ENCODE data around the gene MFN2.

DNA sequence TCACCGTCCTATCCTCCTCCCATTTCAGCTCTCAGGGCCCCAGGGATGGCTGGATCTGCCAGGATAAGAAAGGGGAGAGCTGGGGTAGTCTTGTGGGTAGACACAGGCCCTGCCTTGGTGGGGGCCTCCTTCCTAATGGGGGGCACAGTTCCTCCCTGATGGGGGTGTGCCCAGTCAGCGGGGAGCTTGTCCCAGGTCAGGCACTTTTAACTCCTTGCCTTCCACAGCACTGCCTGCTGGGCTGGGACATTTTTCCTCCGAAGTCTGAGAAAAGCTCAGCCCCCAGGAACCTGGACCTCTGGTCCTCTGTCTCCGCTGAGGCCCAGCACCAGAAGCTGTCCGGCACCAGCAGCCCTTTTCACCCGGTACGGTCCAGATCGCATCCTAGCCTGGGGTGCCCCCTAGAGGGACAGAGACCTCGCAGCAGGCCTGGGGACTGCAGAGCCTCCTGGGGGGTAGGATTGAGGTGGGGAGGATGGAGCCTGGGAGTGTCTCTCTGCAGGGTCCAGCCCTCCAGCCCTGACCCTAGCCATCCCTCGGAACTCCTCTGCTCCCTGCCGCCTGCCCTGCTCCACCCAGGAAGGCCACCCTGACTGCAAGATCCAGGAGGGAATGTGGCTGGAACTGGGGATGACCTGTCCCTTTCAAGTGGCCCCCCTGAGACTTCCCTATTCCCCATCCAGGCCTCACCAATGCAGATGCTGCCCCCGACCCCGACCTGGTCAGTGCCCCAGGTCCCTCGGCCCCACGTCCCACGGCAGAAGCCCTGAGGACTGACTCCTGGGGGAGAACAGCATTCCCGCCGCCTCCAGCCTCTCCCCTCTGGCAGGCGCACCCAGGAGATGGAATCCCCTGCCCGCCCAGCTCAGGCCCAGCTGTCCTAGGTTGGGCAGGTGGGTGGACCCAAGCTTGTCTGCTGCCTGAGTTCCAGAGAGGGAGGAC is 51.1 kb downstream of the MFN2 start:
- TF ChIP-seq, protein P1, sequence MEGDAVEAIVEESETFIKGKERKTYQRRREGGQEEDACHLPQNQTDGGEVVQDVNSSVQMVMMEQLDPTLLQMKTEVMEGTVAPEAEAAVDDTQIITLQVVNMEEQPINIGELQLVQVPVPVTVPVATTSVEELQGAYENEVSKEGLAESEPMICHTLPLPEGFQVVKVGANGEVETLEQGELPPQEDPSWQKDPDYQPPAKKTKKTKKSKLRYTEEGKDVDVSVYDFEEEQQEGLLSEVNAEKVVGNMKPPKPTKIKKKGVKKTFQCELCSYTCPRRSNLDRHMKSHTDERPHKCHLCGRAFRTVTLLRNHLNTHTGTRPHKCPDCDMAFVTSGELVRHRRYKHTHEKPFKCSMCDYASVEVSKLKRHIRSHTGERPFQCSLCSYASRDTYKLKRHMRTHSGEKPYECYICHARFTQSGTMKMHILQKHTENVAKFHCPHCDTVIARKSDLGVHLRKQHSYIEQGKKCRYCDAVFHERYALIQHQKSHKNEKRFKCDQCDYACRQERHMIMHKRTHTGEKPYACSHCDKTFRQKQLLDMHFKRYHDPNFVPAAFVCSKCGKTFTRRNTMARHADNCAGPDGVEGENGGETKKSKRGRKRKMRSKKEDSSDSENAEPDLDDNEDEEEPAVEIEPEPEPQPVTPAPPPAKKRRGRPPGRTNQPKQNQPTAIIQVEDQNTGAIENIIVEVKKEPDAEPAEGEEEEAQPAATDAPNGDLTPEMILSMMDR (IDR thresholded peaks at IDR 0.05; ENCODE audit: borderline replicate concordance, extremely low read depth, low read length, poor library complexity, severe bottlenecking) = peak; percentile 67
- TF ChIP-seq EZH2 (IDR thresholded peaks at IDR 0.05; ENCODE audit: borderline replicate concordance, low read depth, low read length, severe bottlenecking) = no peak
